DMS 273 (cell line): Measurements from ENCODE around the gene PRPF18.
A peak's percentile ranks its signal among the peaks of the same experiment; 100 is the strongest.

ENCODE experiments used
- DNase-seq: peaks from one replicate; lab custom pipeline; 2025; ENCODE audit not compliant: unreplicated experiment; lab: John Stamatoyannopoulos, UW

Gene PRPF18

GRCh38 chr10:13665516-13666262, 78.9 kb downstream of the PRPF18 start:
- no peak for DNase-seq

GRCh38 chr10:13668126-13668525, 81.4 kb downstream of the PRPF18 start:
- no peak for DNase-seq

GRCh38 chr10:13669182-13669855, 82.6 kb downstream of the PRPF18 start:
- DNase-seq, result no peak

GRCh38 chr10:13669901-13670300, 83.1 kb downstream of the PRPF18 start:
- DNase-seq, result no peak

- DNase-seq, result no peak
Observed at GRCh38 chr10:13670311-13670710, 83.5 kb downstream of the PRPF18 start.

GRCh38 chr10:13671904-13672303, 85.1 kb downstream of the PRPF18 start:
- no peak for DNase-seq

- DNase-seq, result peak; percentile 21
Observed at GRCh38 chr10:13672548-13672947, 85.8 kb downstream of the PRPF18 start.

- DNase-seq, result peak; percentile 37
Observed at GRCh38 chr10:13673156-13673555, 86.4 kb downstream of the PRPF18 start.

GRCh38 chr10:13674645-13675588, 88.2 kb downstream of the PRPF18 start:
- DNase-seq, result no peak

GRCh38 chr10:13678101-13678843, 91.5 kb downstream of the PRPF18 start:
- DNase-seq, result no peak
